Measurements from ENCODE around the gene NCOA4.

GRCh38 chr10:46077731-46078413 lies 47.4 kb upstream of the NCOA4 start:
- TF ChIP-seq CTCF (IDR thresholded peaks at IDR 0.05), result no peak
- no peak for TF ChIP-seq POLR2A (IDR thresholded peaks at IDR 0.05)

Measured in esophagus squamous epithelium (tissue), 4 donors.